Myocyte (in vitro differentiated cells): ENCODE data around the gene PPARGC1A. TPM values are rescaled to one million over a fixed set of nuclear protein-coding genes. Genes with fewer than 3 reads are reported as not detected.

Experiments
- DNase-seq: peaks from one replicate; pipeline ENCODE4 v3.0.0-alpha.2; 2012; ENCODE audit warnings: low read depth
- total RNA-seq: library from RNA; depleted of rRNA; stranded (reverse); fragments of >200 nt; gene quantifications from 2 replicates; pipeline ENCODE4 v1.2.3, GENCODE V29; 2014

PPARGC1A gene
- total RNA-seq, 1 donor from 2014 or later = 8.2 TPM

DNA sequence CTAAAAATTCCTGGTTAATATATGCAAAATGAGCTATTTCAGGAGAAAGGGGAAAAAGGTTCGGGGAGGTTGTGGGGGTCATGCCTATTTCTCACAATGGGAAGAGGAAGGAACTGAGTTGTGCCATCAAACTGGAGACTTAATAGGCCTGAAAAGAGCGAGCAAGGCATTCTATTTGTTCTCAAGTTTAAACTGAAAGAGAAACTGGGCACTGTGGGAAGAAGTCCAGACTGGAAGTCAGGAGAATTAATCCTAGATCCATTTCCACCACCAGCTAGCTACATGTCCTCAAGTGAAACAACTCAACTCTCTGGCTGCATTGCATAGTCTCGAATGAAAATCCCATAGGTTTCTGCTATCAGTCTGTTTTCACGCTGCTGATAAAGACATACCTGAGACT is 50.6 kb downstream of the PPARGC1A start:
- no peak for DNase-seq

- no peak for DNase-seq
Measured at GRCh38 chr4:23838607-23839006, 51.2 kb downstream of the PPARGC1A start.

GRCh38 chr4:23838131-23838530 is 51.7 kb downstream of the PPARGC1A start:
- DNase-seq = no peak

DNA sequence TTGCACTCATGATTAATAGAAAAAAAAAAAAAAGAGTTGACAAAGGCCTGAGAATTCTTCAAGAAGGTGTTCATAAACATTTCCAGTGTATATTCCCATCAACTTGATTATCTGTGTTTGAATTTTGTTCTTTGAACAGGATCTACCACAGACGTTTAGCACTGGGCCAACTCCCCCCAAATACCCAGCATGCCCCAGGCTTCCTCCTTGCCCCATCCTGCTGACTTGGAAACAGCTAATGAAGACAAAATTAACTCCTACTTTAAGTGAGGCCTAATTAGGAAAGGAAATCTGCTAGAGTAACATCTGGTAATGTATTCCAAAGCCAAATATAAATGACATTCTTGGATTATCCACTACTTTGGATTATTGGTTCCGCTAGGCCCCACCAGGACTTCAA is 52.5 kb downstream of the PPARGC1A start:
- DNase-seq = no peak

DNA sequence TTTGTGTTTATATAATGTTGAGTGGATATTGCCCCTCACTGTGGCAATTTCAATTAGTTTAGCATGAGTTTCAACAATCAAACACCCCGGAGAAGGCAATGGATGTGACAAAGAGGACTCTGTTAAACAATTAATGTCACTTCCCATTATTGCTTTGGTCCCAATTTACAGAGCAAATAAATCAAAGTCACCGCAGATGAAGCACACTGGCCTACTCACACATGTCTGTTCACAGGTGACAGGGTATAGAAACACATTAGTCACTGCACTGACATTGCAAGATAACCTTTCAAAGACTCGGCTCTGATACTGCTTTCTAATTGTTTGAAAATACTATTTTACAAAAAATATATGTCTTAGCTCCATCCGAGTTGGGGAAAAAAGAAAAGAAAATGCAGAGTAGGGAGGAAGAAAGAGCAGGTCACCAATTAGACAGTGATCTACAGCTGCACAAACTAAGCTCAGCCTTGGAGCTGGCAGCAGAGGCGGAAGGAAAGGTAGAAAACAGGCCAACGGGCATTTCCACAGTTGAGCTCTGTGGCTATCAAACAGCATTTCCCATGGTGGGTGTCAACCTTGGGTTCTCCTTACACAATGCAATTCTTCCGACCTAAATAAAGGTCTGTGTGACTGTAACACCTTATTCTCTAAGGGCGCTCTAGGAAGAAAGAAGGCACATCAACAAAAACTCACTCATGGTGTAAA is 53.9 kb downstream of the PPARGC1A start:
- DNase-seq = no peak

- DNase-seq = no peak
Measured at GRCh38 chr4:23828779-23829178, 61.1 kb downstream of the PPARGC1A start.

DNA sequence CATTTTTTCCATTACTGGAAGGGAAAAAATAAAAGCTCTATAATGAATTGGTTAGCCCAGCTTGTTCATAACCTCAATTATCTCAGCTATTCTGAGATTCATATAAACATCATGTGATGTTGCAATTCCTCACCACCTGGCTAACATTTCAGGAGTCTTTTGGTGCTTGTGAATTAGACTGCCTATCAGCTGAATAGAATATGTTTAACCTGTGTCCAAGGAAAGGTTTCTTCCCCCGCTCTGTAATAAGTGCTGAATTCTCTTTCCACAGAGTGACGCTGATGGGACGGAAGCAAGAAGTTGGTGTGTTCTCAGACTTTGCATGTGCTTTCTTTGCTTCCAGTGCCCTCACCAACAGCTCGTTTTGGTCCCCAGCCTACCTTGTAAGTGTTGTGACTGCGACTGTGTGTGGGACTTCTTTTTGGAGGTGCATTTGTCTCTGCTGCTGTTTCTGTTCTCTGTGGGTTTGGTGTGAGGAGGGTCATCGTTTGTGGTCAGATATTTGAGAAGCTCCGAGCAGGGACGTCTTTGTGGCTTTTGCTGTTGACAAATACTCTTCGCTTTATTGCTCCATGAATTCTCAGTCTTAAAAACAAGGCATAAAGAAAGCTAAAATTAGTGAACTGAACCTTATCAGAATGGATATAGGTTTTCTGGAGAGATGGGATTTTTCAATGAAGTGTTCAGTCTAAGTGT is 61.7 kb downstream of the PPARGC1A start:
- DNase-seq = peak; percentile 66

DNA sequence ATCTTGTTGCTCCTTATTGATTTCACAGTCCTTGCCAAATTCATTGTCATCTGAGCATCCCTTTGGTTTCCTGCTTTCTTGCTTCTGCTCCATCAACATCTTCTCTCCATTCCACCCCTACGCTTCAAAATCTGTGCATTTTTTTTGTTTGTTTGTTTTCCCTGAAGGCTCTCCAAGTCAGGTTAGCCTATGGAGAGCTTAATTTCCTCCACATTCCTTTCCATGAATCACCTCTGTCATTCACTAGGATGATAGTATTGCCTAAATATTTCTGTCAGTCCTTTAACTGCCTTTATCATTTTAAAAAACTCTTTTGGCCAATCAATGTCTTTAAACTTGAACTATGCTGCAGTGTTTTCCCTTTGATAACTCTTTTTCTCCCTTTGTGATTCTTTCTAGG is 67.7 kb downstream of the PPARGC1A start:
- DNase-seq = no peak

DNA sequence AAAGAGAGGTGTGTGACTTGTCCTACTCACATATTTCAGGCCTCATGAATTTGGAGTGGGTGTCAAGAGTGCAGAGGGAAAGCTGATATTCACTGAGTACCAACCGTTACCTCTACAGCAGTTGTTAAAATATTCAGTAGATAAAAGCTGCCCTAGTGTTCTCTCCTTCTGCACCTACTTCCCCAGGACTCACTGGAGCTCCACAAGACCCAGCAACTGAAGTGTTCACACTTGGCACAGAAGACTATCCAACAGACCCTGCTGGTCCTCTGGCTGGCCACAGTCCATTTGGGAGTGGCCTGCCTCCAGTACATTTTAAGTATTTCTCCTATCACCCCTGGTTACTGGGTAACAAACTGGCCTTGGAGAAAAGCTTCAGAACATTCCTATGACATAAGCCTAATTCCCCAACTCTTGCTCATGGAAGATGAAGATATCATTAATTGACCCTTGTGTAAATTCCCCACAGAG is 70.8 kb downstream of the PPARGC1A start:
- DNase-seq = peak; percentile 9

- no peak for DNase-seq
Measured at GRCh38 chr4:23818097-23818885, 71.6 kb downstream of the PPARGC1A start.

DNA sequence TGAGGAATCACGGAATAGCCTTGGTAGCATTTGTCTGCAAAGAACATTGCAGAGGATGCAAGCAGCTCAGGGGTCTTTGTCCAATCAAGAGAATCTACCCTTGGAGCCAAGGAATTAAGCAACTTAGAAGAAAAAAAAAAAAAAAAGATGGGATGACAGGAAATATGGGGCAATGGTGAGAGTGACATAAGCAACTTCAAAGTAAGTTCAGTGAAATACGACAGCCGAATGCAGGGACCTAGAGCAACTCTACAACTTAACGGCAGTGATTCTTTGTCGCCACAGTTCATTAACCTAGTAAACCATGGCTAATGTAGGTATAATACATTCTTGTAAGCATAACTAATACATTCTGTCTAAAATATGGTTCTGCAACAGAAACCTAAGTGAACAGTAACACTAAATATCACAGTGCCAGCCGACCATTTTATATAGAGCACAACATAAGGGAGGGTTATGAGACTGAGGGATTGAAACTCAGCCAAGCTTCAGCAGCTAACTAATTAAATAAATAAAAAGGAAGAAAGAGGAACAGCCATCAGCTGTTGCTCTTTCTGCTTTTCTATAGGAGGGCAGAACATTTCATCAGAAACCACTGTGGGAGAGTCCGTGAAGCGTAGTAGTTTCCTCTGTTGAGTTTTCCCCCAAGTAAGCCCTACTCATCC is 74.7 kb downstream of the PPARGC1A start:
- DNase-seq = no peak

- DNase-seq = no peak
Measured at GRCh38 chr4:23814587-23814986, 75.3 kb downstream of the PPARGC1A start.

DNA sequence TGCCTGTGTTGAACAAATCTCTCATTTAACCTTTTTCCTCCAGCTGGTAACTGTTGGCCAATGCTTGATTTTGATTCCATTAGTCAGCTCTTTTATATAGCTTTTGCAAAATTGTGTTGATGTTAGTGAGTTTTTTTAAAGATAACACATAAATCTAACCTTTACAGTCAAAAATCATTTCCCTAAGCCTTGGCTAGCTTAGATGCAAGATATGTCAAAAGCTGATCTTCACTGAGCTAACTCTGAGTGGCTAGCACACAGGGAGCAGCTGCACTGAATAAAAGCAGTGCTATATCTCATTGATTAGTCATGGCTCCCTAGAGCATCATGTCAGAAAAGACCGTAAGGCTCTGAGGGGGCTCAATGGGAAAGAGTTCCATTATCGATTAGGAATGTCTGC is 78.7 kb downstream of the PPARGC1A start:
- peak; percentile 14 for DNase-seq

- no peak for DNase-seq
Measured at GRCh38 chr4:23805450-23805851, 84.4 kb downstream of the PPARGC1A start.

DNA sequence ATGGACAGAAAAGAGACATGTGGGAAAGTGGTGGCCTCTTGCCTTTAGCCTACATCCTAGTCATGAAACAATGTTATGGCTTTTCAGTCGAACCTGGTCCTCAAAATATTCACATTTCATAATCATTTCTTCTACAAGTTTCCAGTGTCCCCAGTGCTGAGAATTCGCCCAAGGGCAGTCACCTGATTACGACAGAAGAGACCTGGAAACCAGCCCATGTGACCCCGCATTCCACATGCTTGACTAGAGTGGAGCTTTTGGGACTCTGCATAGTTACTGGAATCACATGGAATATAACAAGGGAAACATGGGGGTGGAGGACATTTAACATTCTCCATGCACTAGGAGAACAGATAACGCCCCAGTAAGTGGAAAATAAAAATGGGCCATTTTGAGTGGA is 100.1 kb downstream of the PPARGC1A start:
- DNase-seq = peak; percentile 52

DNA sequence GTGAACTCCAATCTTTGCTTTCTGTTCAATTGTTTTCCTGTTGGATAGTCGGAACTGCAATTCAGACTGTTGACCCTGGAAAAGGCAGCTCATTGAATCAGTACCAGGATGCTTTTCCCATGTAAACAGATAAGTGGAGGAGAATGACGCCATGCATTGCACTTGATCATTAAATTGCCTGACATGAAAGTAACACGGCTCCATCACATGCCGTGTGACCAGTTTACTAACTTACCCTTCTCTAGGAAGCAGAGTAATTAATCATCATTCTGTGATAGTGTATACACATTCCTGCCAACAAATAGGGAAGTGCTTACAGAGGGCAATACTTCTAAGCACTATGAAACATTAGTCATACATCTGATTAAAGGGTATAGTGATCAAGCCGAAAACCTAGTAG is 101.4 kb downstream of the PPARGC1A start:
- DNase-seq = no peak

GRCh38 chr4:23788027-23788426 is 101.8 kb downstream of the PPARGC1A start:
- DNase-seq = no peak

- DNase-seq = no peak
Measured at GRCh38 chr4:23782778-23783437, 106.9 kb downstream of the PPARGC1A start.

DNA sequence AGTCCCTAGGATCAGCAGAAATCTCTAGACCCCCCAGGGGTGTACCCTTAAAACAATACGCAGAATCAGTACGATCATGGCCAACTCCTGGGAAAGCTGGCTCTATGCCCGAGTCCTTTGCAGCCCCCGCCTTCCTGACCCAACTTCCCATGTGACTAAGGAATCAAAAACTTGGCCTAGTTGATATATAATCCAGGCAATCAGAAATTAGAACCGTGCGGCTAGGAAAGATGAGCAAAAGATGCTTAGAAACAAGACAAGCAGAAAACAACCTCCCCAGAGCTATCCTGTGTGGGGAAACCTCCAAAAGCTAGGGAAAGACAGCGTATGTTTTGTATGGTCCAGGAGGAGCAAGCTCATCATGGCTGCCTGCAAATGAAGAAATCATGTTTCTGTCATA is 110.0 kb downstream of the PPARGC1A start:
- DNase-seq = no peak

- no peak for DNase-seq
Measured at GRCh38 chr4:23779422-23779821, 110.4 kb downstream of the PPARGC1A start.

GRCh38 chr4:23775694-23776093 is 114.2 kb downstream of the PPARGC1A start:
- DNase-seq = no peak
